Cardiac fibroblast (primary cell): ENCODE results near the gene AP2A2.

Experiments
- DNase-seq, 2 donors: peaks; one replicate each; pipeline versions ENCODE4 v3.0.0 to v3.0.0-alpha.2; 2010; ENCODE audit warnings: low read depth in 2 of 2
- H3K4me3 ChIP-seq, 2 donors: replicated peaks in 1 of 2; 1 replicate in 1 of 2; 2 replicates in 1 of 2; pipeline ENCODE4 v1.5.1; 2011; ENCODE audit warnings: low read depth in 2 of 2, low read length in 2 of 2, mild to moderate bottlenecking in 2 of 2, moderate library complexity in 1 of 2
- TF ChIP-seq, protein P1 (sequence below): IDR thresholded peaks from one replicate; pipeline ENCODE4 v1.5.1; 2011; ENCODE audit warnings: low read depth, mild to moderate bottlenecking, low read length, inconsistent platforms

Gene AP2A2

GRCh38 chr11:951507-951906 lies 25.8 kb downstream of the AP2A2 start:
- TF ChIP-seq, protein P1, sequence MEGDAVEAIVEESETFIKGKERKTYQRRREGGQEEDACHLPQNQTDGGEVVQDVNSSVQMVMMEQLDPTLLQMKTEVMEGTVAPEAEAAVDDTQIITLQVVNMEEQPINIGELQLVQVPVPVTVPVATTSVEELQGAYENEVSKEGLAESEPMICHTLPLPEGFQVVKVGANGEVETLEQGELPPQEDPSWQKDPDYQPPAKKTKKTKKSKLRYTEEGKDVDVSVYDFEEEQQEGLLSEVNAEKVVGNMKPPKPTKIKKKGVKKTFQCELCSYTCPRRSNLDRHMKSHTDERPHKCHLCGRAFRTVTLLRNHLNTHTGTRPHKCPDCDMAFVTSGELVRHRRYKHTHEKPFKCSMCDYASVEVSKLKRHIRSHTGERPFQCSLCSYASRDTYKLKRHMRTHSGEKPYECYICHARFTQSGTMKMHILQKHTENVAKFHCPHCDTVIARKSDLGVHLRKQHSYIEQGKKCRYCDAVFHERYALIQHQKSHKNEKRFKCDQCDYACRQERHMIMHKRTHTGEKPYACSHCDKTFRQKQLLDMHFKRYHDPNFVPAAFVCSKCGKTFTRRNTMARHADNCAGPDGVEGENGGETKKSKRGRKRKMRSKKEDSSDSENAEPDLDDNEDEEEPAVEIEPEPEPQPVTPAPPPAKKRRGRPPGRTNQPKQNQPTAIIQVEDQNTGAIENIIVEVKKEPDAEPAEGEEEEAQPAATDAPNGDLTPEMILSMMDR, result no peak
- no peak for DNase-seq

GRCh38 chr11:952406-953385 lies 27.0 kb downstream of the AP2A2 start:
- TF ChIP-seq, protein P1, result no peak
- H3K4me3 ChIP-seq, result no peak overlapping the region
- DNase-seq, result peak; percentile 38 to 51

More at GRCh38 chr11:951507-951906, 25.8 kb downstream of the AP2A2 start:
- no peak overlapping the region for H3K4me3 ChIP-seq

GRCh38 chr11:953512-953911 lies 27.8 kb downstream of the AP2A2 start:
- TF ChIP-seq, protein P1, result no peak
- H3K4me3 ChIP-seq, result no peak overlapping the region
- DNase-seq, result no peak

DNA sequence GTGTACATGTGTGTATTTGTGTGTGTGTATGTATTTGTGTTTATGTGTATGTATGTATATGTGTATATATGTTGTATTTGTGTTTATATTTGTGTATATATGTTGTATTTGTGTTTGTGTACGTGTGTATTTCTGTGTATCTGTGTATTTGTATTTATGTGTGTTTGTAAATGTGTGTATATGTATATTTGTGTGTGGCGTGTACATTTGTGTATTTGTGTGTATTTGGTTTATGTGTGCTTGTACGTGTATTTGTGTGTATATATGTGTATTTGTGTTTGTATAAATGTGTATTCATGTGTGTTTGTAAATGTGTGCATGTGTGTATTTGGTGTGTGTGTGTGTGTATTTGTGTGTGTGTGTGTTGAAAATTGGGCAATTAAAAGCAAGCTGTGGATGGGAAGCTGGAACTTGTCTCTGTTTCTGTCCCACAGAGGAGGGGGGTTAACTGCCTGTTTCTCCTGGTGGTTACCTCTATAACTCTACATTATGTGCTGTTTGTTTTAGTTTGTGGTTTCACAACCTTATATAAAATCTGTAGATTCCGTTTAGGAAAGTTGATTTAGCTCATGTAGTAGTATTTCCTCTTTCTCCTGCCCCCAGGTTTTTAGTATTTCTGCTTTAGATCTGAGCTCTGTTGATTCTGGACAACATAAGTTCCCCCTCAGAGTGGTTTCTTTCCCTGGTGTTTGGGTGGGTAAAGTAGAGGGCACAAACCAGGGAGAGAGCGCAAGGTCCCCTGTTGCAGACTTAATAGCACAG lies 28.9 kb downstream of the AP2A2 start:
- DNase-seq, result no peak
- H3K4me3 ChIP-seq, result no peak overlapping the region
- TF ChIP-seq, protein P1, result no peak

- H3K4me3 ChIP-seq, result no peak overlapping the region
- no peak for DNase-seq
- TF ChIP-seq, protein P1, result no peak
These were observed 29.7 kb downstream of the AP2A2 start for GRCh38 chr11:955154-956063.
